SK-N-MC (cell line): ENCODE measurements around the gene STRN4.

Experiments used
- DNase-seq: peaks from one replicate; pipeline ENCODE4 v3.0.0-alpha.2; 2011; ENCODE audit warnings: low read depth, low spot score
- H3K27ac ChIP-seq: fragments of 200-600 bp; sonication (generic); 2 replicates; pipeline ENCODE4 v1.5.1; 2016; ENCODE audit warnings: mixed run types
- H3K36me3 ChIP-seq: fragments of 200-600 bp; sonication (generic); 2 replicates; pipeline ENCODE4 v1.6.1; 2017; ENCODE audit warnings: antibody characterized with exemption, low read length, mixed read lengths; ENCODE audit not compliant: insufficient read depth
- H3K4me3 ChIP-seq: fragments of 200-600 bp; sonication (generic); 2 replicates; pipeline ENCODE4 v1.5.1; 2016
- H3K9ac ChIP-seq: fragments of 200-600 bp; sonication (generic); 2 replicates; pipeline ENCODE4 v1.8.0; 2017; ENCODE audit warnings: mixed run types, mixed read lengths; ENCODE audit not compliant: insufficient read length
- H3K9me3 ChIP-seq: fragments of 200-600 bp; sonication (generic); 2 replicates; pipeline ENCODE4 v1.6.1; 2017; ENCODE audit warnings: low read depth, mild to moderate bottlenecking, antibody characterized with exemption, low read length, moderate library complexity, mixed read lengths
- EZH2 ChIP-seq: fragments of 200-600 bp; sonication (generic); IDR thresholded peaks from one replicate; pipeline ENCODE4 v1.6.1; 2017; ENCODE audit warnings: antibody characterized with exemption
- FOXP2 ChIP-seq: optimal IDR thresholded peaks from 2 replicates; pipeline ENCODE3; 2011; ENCODE audit warnings: mild to moderate bottlenecking, moderate library complexity; ENCODE audit not compliant: insufficient read depth; ENCODE audit errors: extremely low read length, control extremely low read depth
- POLR2AphosphoS5 ChIP-seq: IDR thresholded peaks from 2 replicates; pipeline ENCODE4 v1.6.1; 2012; ENCODE audit warnings: mild to moderate bottlenecking, low read depth, low read length, borderline replicate concordance

Gene STRN4

GRCh38 chr19:46689358-46689757 lies 56.9 kb downstream of the STRN4 start:
- H3K36me3 ChIP-seq = peaks cover 52% of the 10 kb centered on the region
- H3K4me3 ChIP-seq = no peak overlapping the region
- no peak for DNase-seq
- TF ChIP-seq FOXP2 (no peak), POLR2AphosphoS5 (no peak), EZH2 (no peak)
- no peak overlapping the region for H3K27ac ChIP-seq
- H3K9me3 ChIP-seq = no peaks in the 10 kb centered on the region
- H3K9ac ChIP-seq = no peak overlapping the region

GRCh38 chr19:46687438-46688145 lies 58.7 kb downstream of the STRN4 start:
- H3K9ac ChIP-seq = no peak overlapping the region
- DNase-seq = no peak
- no peaks in the 10 kb centered on the region for H3K9me3 ChIP-seq
- H3K27ac ChIP-seq = no peak overlapping the region
- peaks cover 47% of the 10 kb centered on the region for H3K36me3 ChIP-seq
- no peak for TF ChIP-seq FOXP2
- TF ChIP-seq POLR2AphosphoS5 = no peak
- no peak for TF ChIP-seq EZH2
- no peak overlapping the region for H3K4me3 ChIP-seq

- H3K36me3 ChIP-seq = peaks cover 24% of the 10 kb centered on the region; the same call in 1 of the 2 replicates
- no peak for DNase-seq
- H3K4me3 ChIP-seq = no peak overlapping the region
- H3K27ac ChIP-seq = no peak overlapping the region
- H3K9me3 ChIP-seq = no peaks in the 10 kb centered on the region
- no peak for TF ChIP-seq EZH2
- H3K9ac ChIP-seq = no peak overlapping the region
These were observed 61.1 kb downstream of the STRN4 start for GRCh38 chr19:46685189-46685588.

- no peak for DNase-seq
- TF ChIP-seq POLR2AphosphoS5 (no peak), EZH2 (no peak), FOXP2 (no peak)
- H3K4me3 ChIP-seq = no peak overlapping the region
- no peaks in the 10 kb centered on the region for H3K9me3 ChIP-seq
- H3K36me3 ChIP-seq = peaks cover 11% of the 10 kb centered on the region; the same call in 1 of the 2 replicates
- H3K27ac ChIP-seq = no peak overlapping the region
- H3K9ac ChIP-seq = no peak overlapping the region
These were observed 68.0 kb downstream of the STRN4 start for GRCh38 chr19:46678110-46678732.

GRCh38 chr19:46674416-46675178 lies 71.7 kb downstream of the STRN4 start:
- Histone ChIP-seq H3K9me3 (no peaks in the 10 kb centered on the region), H3K27ac (no peak overlapping the region), H3K4me3 (no peak overlapping the region), H3K36me3 (peaks cover 11% of the 10 kb centered on the region; the same call in 1 of the 2 replicates), H3K9ac (no peak overlapping the region)
- no peak for DNase-seq
- no peak for TF ChIP-seq EZH2
- no peak for TF ChIP-seq POLR2AphosphoS5
- TF ChIP-seq FOXP2 = no peak

GRCh38 chr19:46670813-46671212 lies 75.4 kb downstream of the STRN4 start:
- H3K4me3 ChIP-seq = no peak overlapping the region
- H3K9me3 ChIP-seq = no peaks in the 10 kb centered on the region
- TF ChIP-seq FOXP2 (no peak), EZH2 (no peak), POLR2AphosphoS5 (no peak)
- H3K36me3 ChIP-seq = peaks cover 11% of the 10 kb centered on the region; the same call in 1 of the 2 replicates
- no peak overlapping the region for H3K9ac ChIP-seq
- no peak overlapping the region for H3K27ac ChIP-seq
- DNase-seq = no peak
